KOPT-K1 (cell line): Measurements from ENCODE around the gene ADTRP.

Experiments
- H3K27ac ChIP-seq: fragments of 200-600 bp; sonication (generic); 2 replicates; pipeline ENCODE4 v1.5.1; 2016; ENCODE audit warnings: antibody characterized with exemption, mild to moderate bottlenecking, low read depth, low read length; ENCODE audit not compliant: poor library complexity, severe bottlenecking
- H3K36me3 ChIP-seq: fragments of 200-600 bp; sonication (generic); 2 replicates; pipeline ENCODE4 v1.5.1; 2017; ENCODE audit warnings: antibody characterized with exemption, mild to moderate bottlenecking, low read length, moderate library complexity; ENCODE audit not compliant: insufficient read depth
- H3K9me3 ChIP-seq: fragments of 200-600 bp; sonication (generic); 2 replicates; pipeline ENCODE4 v1.5.1; 2017; ENCODE audit warnings: antibody characterized with exemption, low read length, mild to moderate bottlenecking; ENCODE audit not compliant: insufficient read depth, poor library complexity, severe bottlenecking

Gene ADTRP

GRCh38 chr6:11669696-11670095, 108.9 kb downstream of the ADTRP start:
- H3K27ac ChIP-seq, result no peak overlapping the region
- no peaks in the 10 kb centered on the region for H3K9me3 ChIP-seq
- H3K36me3 ChIP-seq, result no peaks in the 10 kb centered on the region

- H3K27ac ChIP-seq, result no peak overlapping the region
- H3K36me3 ChIP-seq, result no peaks in the 10 kb centered on the region
- no peaks in the 10 kb centered on the region for H3K9me3 ChIP-seq
Measured at GRCh38 chr6:11668455-11668854, 110.1 kb downstream of the ADTRP start.

GRCh38 chr6:11667876-11668275, 110.7 kb downstream of the ADTRP start:
- H3K36me3 ChIP-seq, result no peaks in the 10 kb centered on the region
- no peak overlapping the region for H3K27ac ChIP-seq
- H3K9me3 ChIP-seq, result no peaks in the 10 kb centered on the region

- H3K27ac ChIP-seq, result no peak overlapping the region
- no peaks in the 10 kb centered on the region for H3K9me3 ChIP-seq
- H3K36me3 ChIP-seq, result no peaks in the 10 kb centered on the region
Measured at GRCh38 chr6:11665604-11666326, 112.8 kb downstream of the ADTRP start.
